Measurements from ENCODE around the gene NFS1.

The NFS1 gene

DNA sequence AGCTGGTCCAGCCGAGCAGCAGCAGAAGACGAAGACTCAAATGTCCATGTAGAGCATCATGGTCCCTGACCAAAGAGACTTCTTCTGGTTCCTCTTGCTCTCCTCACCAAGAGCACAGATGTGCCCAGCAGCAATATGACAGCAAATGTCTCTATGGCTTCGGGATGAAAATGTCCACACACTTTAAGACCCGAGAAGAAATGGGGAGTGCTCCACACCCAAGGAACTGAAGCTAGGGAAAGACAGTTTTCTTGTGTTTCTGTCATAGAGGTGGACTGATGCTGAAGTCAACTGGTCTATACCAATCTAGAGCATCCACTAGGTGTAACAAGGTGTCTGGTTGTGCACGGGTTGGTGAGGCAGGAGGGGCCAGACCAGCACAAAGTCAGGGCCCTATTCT is 29.9 kb downstream of the NFS1 start:
- Histone ChIP-seq H3K27me3 (no peaks in the 10 kb centered on the region), H3K27ac (no peak overlapping the region), H3K4me1 (no peaks in the 10 kb centered on the region), H3K36me3 (peaks cover 50 to 67% (median 53%) of the 10 kb centered on the region in 3 donors), H3K4me3 (no peak overlapping the region), H3K9me3 (no peaks in the 10 kb centered on the region)
- intact Hi-C loops (cut with DNase I; ENCODE audit: low total_unique reads) = no loop called here
- TF ChIP-seq, protein P1, sequence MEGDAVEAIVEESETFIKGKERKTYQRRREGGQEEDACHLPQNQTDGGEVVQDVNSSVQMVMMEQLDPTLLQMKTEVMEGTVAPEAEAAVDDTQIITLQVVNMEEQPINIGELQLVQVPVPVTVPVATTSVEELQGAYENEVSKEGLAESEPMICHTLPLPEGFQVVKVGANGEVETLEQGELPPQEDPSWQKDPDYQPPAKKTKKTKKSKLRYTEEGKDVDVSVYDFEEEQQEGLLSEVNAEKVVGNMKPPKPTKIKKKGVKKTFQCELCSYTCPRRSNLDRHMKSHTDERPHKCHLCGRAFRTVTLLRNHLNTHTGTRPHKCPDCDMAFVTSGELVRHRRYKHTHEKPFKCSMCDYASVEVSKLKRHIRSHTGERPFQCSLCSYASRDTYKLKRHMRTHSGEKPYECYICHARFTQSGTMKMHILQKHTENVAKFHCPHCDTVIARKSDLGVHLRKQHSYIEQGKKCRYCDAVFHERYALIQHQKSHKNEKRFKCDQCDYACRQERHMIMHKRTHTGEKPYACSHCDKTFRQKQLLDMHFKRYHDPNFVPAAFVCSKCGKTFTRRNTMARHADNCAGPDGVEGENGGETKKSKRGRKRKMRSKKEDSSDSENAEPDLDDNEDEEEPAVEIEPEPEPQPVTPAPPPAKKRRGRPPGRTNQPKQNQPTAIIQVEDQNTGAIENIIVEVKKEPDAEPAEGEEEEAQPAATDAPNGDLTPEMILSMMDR (IDR thresholded peaks at IDR 0.05) = no peak
- no peak for DNase-seq

DNA sequence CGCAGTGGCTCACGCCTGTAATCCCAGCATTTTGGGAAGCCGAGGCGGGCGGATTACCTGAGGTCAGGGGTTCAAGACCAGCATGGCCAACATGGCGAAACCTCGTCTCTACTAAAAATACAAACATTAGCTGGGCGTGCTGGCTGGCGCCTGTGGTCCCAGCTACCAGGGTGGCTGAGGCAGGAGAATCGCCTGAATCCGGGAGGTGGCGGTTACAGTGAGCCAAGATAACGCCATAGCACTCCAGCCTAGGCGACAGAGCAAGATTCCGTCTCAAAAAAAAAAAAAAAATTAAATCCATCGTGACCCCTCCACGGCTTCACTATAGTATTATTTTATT is 33.2 kb downstream of the NFS1 start:
- Histone ChIP-seq H3K27ac (peak overlapping the region in 1 of 2 donors; percentile 93), H3K4me3 (no peak overlapping the region), H3K4me1 (peaks cover 0 to 27% (median 16%) of the 10 kb centered on the region in 4 donors), H3K36me3 (peaks cover 20 to 34% (median 23%) of the 10 kb centered on the region in 3 donors), H3K27me3 (no peaks in the 10 kb centered on the region), H3K9me3 (no peaks in the 10 kb centered on the region)
- intact Hi-C loops (cut with DNase I; ENCODE audit: low total_unique reads) = no loop called here
- TF ChIP-seq, protein P1 (IDR thresholded peaks at IDR 0.05) = no peak
- DNase-seq = no peak

DNA sequence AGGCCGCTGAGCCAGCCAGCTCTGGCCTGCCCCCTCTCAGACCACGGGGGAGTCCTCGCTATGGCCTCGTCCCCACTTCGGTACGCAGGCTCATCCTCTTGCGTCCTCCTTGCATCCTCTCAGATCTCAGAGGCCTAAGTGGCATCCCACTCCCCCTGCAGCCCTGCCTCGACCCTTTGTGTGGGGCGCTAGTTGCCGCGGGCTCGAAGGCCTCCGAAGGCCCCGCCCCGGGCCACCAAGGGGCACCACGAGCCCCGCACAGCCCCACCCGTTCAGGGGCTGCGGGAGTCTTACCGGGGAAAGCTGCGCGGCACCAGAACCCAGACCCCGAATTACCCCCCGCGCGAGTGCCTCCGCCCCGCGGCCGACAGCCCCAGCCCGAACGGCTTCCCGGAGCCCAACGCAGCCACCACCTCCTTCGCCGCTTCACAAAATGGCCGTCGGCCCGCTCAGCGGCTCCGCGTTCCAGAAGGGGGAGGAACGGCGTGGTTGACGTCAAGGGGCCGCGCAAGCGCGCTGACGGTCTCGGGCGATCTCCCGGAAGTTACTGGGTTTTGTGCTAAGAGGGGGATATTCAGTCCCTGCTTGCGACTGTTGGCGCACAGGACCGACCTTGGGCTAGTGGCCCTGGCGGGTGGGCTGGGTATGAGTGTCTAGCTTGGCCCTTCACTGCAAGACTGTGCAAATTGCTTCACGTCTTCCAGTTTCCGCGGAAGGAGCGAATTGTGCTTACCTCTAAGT is 34.5 kb downstream of the NFS1 start, which contains the start of the genes CPNE1 and RBM12:
Gene CPNE1, minus strand, starts transcription at position 435 of the 741 bp plus-strand sequence. CDS start 31,977 bp downstream, outside the sequence.
Gene RBM12, minus strand, starts transcription at position 435 of the 741 bp plus-strand sequence. CDS start 9,578 bp downstream, outside the sequence.
- peak; percentile 87 to 96 for DNase-seq
- Histone ChIP-seq H3K4me1 (peaks cover 0 to 40% (median 24%) of the 10 kb centered on the region in 4 donors), H3K9me3 (no peaks in the 10 kb centered on the region), H3K4me3 (peak within 1 kb of the TSS; percentile 67 to 87), H3K36me3 (peaks cover 14 to 21% (median 17%) of the 10 kb centered on the region in 3 donors), H3K27ac (peak within 1 kb of the TSS; percentile 93 to 99), H3K27me3 (no peaks in the 10 kb centered on the region)
- intact Hi-C loops (cut with DNase I; ENCODE audit: low total_unique reads) = loop anchor here (5.0 kb wide), 1 partner anchor 47 kb away; the partner anchor contains the start of gene SPAG4
- TF ChIP-seq, protein P1 (IDR thresholded peaks at IDR 0.05) = no peak

DNA sequence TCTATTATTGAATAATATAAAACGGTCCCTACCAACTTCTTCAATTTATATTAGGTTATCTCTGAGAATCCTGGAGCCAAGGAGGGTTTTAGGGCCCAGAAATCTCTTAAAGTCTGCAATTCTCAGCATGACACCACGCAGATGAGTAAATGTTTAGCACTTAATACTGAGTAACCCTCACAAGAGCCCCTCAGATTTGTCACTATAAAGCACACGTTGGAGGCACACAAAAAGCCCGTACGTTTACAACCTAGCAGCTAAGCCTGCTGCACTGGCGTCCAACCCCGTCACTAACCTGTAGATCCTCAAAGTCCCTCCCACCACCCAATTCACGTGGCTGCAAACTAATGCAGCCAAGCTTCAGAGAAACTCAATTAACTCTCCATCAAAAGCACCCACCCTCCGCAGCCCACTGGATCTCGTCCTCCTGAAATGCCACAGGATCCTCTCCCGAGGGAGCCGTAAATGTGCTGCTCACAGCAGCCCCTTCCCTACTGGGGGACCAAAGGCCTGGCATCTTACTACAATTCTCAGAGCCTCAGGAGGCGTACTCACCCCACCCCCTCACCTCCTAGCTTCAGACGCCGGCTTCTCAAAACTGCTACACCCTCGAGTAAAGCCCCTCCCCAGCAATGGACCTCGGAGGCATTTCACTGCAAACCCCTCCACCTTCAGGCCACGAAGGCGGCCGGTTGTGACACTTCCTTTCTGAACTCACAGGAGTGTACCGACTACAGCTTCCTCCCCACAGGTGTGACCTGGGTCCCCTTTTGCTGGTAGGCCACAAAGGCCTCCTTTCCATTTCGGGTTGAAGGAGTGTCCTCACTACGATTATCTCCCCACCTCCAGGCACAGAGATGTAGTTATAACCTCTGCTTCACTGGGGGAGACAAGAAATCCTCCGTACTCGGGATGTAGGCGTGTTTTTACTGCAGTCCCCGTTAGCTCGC is 35.4 kb downstream of the NFS1 start:
- Histone ChIP-seq H3K4me3 (peak overlapping the region; percentile 67 to 87), H3K27me3 (no peaks in the 10 kb centered on the region), H3K27ac (peak overlapping the region; percentile 93 to 99), H3K4me1 (peaks cover 0 to 48% (median 24%) of the 10 kb centered on the region in 4 donors), H3K9me3 (no peaks in the 10 kb centered on the region), H3K36me3 (peaks cover 7 to 12% (median 9%) of the 10 kb centered on the region in 3 donors)
- intact Hi-C loops (cut with DNase I; ENCODE audit: low total_unique reads) = loop anchor here (2.0 to 5.0 kb wide), 2 partner anchors 46 to 223 kb away; partner anchors contain the start of gene SPAG4
- TF ChIP-seq, protein P1 (IDR thresholded peaks at IDR 0.05) = no peak
- peak; percentile 32 to 70 for DNase-seq

DNA sequence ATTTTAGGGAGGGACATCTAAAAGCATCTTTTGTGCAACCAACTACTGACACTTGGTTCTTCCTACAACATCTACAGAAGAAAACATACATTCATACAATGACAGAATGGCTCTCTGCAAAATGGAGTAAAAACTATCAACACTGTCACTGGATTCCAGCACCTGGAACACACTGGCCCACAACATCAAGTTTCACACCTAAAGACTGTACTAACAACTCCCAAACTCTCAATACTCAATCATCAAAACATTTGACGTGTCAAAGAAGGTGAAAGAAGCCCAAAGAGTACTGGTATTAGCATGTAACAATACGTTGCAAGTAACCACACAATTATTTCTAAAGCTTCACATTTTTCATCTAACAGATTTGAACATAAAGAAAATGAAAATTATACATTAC is 36.6 kb downstream of the NFS1 start:
- intact Hi-C loops (cut with DNase I; ENCODE audit: low total_unique reads) = loop anchor here (2.0 to 5.0 kb wide), 2 partner anchors 45 to 224 kb away; partner anchors contain the start of gene SPAG4
- peaks cover 0 to 3% (median 0%) of the 10 kb centered on the region in 3 donors for H3K36me3 ChIP-seq
- H3K4me1 ChIP-seq = peaks cover 0 to 60% (median 29%) of the 10 kb centered on the region in 4 donors
- peak overlapping the region; percentile 42 to 93 for H3K27ac ChIP-seq
- DNase-seq = no peak
- H3K27me3 ChIP-seq = no peaks in the 10 kb centered on the region
- TF ChIP-seq, protein P1 (IDR thresholded peaks at IDR 0.05) = no peak
- H3K9me3 ChIP-seq = no peaks in the 10 kb centered on the region
- H3K4me3 ChIP-seq = peak overlapping the region; percentile 67 to 87

All from tibial artery (tissue), 4 donors.